SU-DHL-6 (cell line): ENCODE measurements around the gene MPV17.

ENCODE experiments used
- CTCF ChIP-seq: fragments of 200-600 bp; sonication (generic); IDR thresholded peaks from one replicate; pipeline ENCODE4 v1.5.1; 2017; ENCODE audit warnings: antibody characterized with exemption, mild to moderate bottlenecking, low read length, moderate library complexity; ENCODE audit not compliant: insufficient read depth, poor library complexity, severe bottlenecking
- EZH2phosphoT487 ChIP-seq: fragments of 200-600 bp; sonication (generic), shearing (Covaris generic); conservative IDR thresholded peaks from 2 replicates; pipeline ENCODE4 v1.6.1; 2018; ENCODE audit warnings: mild to moderate bottlenecking, antibody characterized with exemption, low read length, moderate library complexity, mixed read lengths

GRCh38 chr2:27304488-27305240 lies 18.2 kb downstream of the MPV17 start:
- TF ChIP-seq CTCF (no peak), EZH2phosphoT487 (no peak)
